Mesendoderm (in vitro differentiated cells): ENCODE measurements around the gene PNLIPRP1.

Source experiments
- DNase-seq: peaks from one replicate; pipeline ENCODE4 v3.0.0; 2013
- H2AK5ac ChIP-seq: 2 replicates; pipeline ENCODE4 v1.6.1; 2013; ENCODE audit warnings: low read length, inconsistent platforms
- H2BK120ac ChIP-seq: 2 replicates; pipeline ENCODE4 v1.6.1; 2013; ENCODE audit warnings: low read depth, mild to moderate bottlenecking, low read length, moderate library complexity, mixed read lengths
- H2BK15ac ChIP-seq: replicated peaks from 2 replicates; pipeline ENCODE4 v1.6.1; 2013; ENCODE audit warnings: low read depth, mild to moderate bottlenecking, moderate library complexity
- H2BK5ac ChIP-seq: 2 replicates; pipeline ENCODE4 v1.6.1; 2013; ENCODE audit warnings: low read length, inconsistent platforms
- H3K18ac ChIP-seq: 2 replicates; pipeline ENCODE4 v1.6.1; 2013; ENCODE audit warnings: mild to moderate bottlenecking, low read length, mixed read lengths
- H3K23ac ChIP-seq: one replicate; pipeline ENCODE4 v1.6.1; 2013; ENCODE audit warnings: low read length
- H3K27ac ChIP-seq: 2 replicates; pipeline ENCODE4 v1.5.1; 2013; ENCODE audit warnings: low read depth, mild to moderate bottlenecking, inconsistent platforms, low read length, moderate library complexity
- H3K27me3 ChIP-seq: 2 replicates; pipeline ENCODE4 v1.6.1; 2013; ENCODE audit warnings: low read length, control low read depth, mild to moderate bottlenecking, inconsistent platforms; ENCODE audit not compliant: insufficient read depth, poor library complexity
- H3K36me3 ChIP-seq: 2 replicates; pipeline ENCODE4 v1.6.1; 2013; ENCODE audit warnings: low read length, inconsistent platforms; ENCODE audit not compliant: control insufficient read depth, insufficient read depth
- H3K4ac ChIP-seq: one replicate; pipeline ENCODE4 v1.6.1; 2013; ENCODE audit warnings: low read depth, mild to moderate bottlenecking, low read length, moderate library complexity
- H3K4me1 ChIP-seq: 2 replicates; pipeline ENCODE4 v1.6.1; 2013; ENCODE audit warnings: low read depth, low read length, inconsistent platforms; ENCODE audit not compliant: control insufficient read depth
- H3K4me2 ChIP-seq: 2 replicates; pipeline ENCODE4 v1.6.1; 2013; ENCODE audit warnings: low read length
- H3K4me3 ChIP-seq: 2 replicates; pipeline ENCODE4 v1.5.1; 2013; ENCODE audit warnings: mild to moderate bottlenecking, low read length
- H3K56ac ChIP-seq: one replicate; pipeline ENCODE4 v1.6.1; 2013; ENCODE audit warnings: low read length
- H3K79me1 ChIP-seq: 2 replicates; pipeline ENCODE4 v1.6.1; 2013; ENCODE audit warnings: low read length, inconsistent platforms
- H3K79me2 ChIP-seq: 2 replicates; pipeline ENCODE4 v1.6.1; 2013; ENCODE audit warnings: mild to moderate bottlenecking, low read length; ENCODE audit not compliant: control insufficient read depth, insufficient read depth
- H3K9ac ChIP-seq: 2 replicates; pipeline ENCODE4 v1.6.1; 2013; ENCODE audit warnings: low read length, inconsistent platforms
- H4K5ac ChIP-seq: one replicate; pipeline ENCODE4 v1.6.1; 2013; ENCODE audit warnings: low read length
- H4K8ac ChIP-seq: one replicate; pipeline ENCODE4 v1.6.1; 2013; ENCODE audit warnings: low read depth, mild to moderate bottlenecking, control low read depth, low read length, moderate library complexity
- WGBS: extraction: QIAGEN DNeasy Blood & Tissue Kit; methylation state at CpG from one replicate; pipeline ENCODE4 v1.1.7; 2013; ENCODE audit warnings: low lambda C conversion rate, missing lambda C conversion rate; ENCODE audit not compliant: insufficient coverage; ENCODE audit errors: extremely low coverage; 5-methylcytosine and 5-hydroxymethylcytosine counted together

PNLIPRP1 gene

GRCh38 chr10:116594525-116595035 is 3.8 kb downstream of the PNLIPRP1 start:
- no peaks in the 10 kb centered on the region for H3K79me1 ChIP-seq
- no peak overlapping the region for H2BK5ac ChIP-seq
- H3K9ac ChIP-seq, result no peak overlapping the region
- DNase-seq, result no peak
- no peak overlapping the region for H3K4me2 ChIP-seq
- no peak overlapping the region for H3K18ac ChIP-seq
- H3K36me3 ChIP-seq, result no peaks in the 10 kb centered on the region
- no peak overlapping the region for H4K5ac ChIP-seq
- no peaks in the 10 kb centered on the region for H3K27me3 ChIP-seq
- H2BK120ac ChIP-seq, result no peak overlapping the region
- no peak overlapping the region for H3K56ac ChIP-seq
- no peak overlapping the region for H2AK5ac ChIP-seq
- no peak overlapping the region for H4K8ac ChIP-seq
- no peak overlapping the region for H3K4ac ChIP-seq
- no peaks in the 10 kb centered on the region for H3K79me2 ChIP-seq
- H3K4me3 ChIP-seq, result no peak overlapping the region
- no peak overlapping the region for H2BK15ac ChIP-seq
- no peaks in the 10 kb centered on the region for H3K4me1 ChIP-seq
- WGBS, result no CpG with 5 or more reads among the region's 7 CpGs
- no peak overlapping the region for H3K23ac ChIP-seq
- H3K27ac ChIP-seq, result no peak overlapping the region

- Histone ChIP-seq H3K27ac (no peak overlapping the region), H3K23ac (no peak overlapping the region), H3K9ac (no peak overlapping the region), H3K18ac (no peak overlapping the region), H3K79me2 (no peaks in the 10 kb centered on the region), H4K5ac (no peak overlapping the region), H3K27me3 (no peaks in the 10 kb centered on the region), H3K36me3 (no peaks in the 10 kb centered on the region), H2BK120ac (no peak overlapping the region), H4K8ac (no peak overlapping the region), H3K56ac (no peak overlapping the region), H3K4ac (no peak overlapping the region), H3K4me2 (no peak overlapping the region), H2AK5ac (no peak overlapping the region), H3K79me1 (no peaks in the 10 kb centered on the region), H3K4me3 (no peak overlapping the region), H3K4me1 (no peaks in the 10 kb centered on the region), H2BK15ac (no peak overlapping the region), H2BK5ac (no peak overlapping the region)
- WGBS, result no CpG with 5 or more reads among the region's 2 CpGs
- no peak for DNase-seq
These were observed 5.3 kb downstream of the PNLIPRP1 start for GRCh38 chr10:116596062-116596461.

GRCh38 chr10:116597543-116597942 is 6.8 kb downstream of the PNLIPRP1 start:
- H3K23ac ChIP-seq, result no peak overlapping the region
- H3K27me3 ChIP-seq, result no peaks in the 10 kb centered on the region
- no CpG with 5 or more reads among the region's 5 CpGs for WGBS

GRCh38 chr10:116598329-116598728 is 7.6 kb downstream of the PNLIPRP1 start:
- no peak for DNase-seq
- no peaks in the 10 kb centered on the region for H3K4me1 ChIP-seq
- H2BK120ac ChIP-seq, result no peak overlapping the region
- no peak overlapping the region for H3K4me2 ChIP-seq
- no peak overlapping the region for H3K27ac ChIP-seq
- H4K8ac ChIP-seq, result no peak overlapping the region
- H3K79me1 ChIP-seq, result no peaks in the 10 kb centered on the region
- H3K4ac ChIP-seq, result no peak overlapping the region
- no peak overlapping the region for H2AK5ac ChIP-seq
- no peaks in the 10 kb centered on the region for H3K36me3 ChIP-seq
- no peak overlapping the region for H4K5ac ChIP-seq
- no peak overlapping the region for H2BK15ac ChIP-seq
- H3K56ac ChIP-seq, result no peak overlapping the region
- no peak overlapping the region for H3K4me3 ChIP-seq
- no peak overlapping the region for H3K9ac ChIP-seq
- no peak overlapping the region for H2BK5ac ChIP-seq
- H3K23ac ChIP-seq, result no peak overlapping the region
- no peaks in the 10 kb centered on the region for H3K27me3 ChIP-seq
- H3K18ac ChIP-seq, result no peak overlapping the region
- H3K79me2 ChIP-seq, result no peaks in the 10 kb centered on the region

More at GRCh38 chr10:116597543-116597942, 6.8 kb downstream of the PNLIPRP1 start:
- Histone ChIP-seq H3K4me3 (no peak overlapping the region), H3K79me1 (no peaks in the 10 kb centered on the region), H3K56ac (no peak overlapping the region), H4K5ac (no peak overlapping the region), H3K4me2 (no peak overlapping the region), H2BK120ac (no peak overlapping the region), H3K4me1 (no peaks in the 10 kb centered on the region), H2BK5ac (no peak overlapping the region), H2AK5ac (no peak overlapping the region), H4K8ac (no peak overlapping the region), H3K18ac (no peak overlapping the region), H3K27ac (no peak overlapping the region), H2BK15ac (no peak overlapping the region), H3K79me2 (no peaks in the 10 kb centered on the region), H3K36me3 (no peaks in the 10 kb centered on the region), H3K9ac (no peak overlapping the region), H3K4ac (no peak overlapping the region)
- no peak for DNase-seq

GRCh38 chr10:116599991-116600390 is 9.2 kb downstream of the PNLIPRP1 start:
- no peaks in the 10 kb centered on the region for H3K36me3 ChIP-seq
- no peak overlapping the region for H3K27ac ChIP-seq
- H3K79me2 ChIP-seq, result no peaks in the 10 kb centered on the region
- H3K4ac ChIP-seq, result no peak overlapping the region
- no peak overlapping the region for H3K4me2 ChIP-seq
- H3K79me1 ChIP-seq, result no peaks in the 10 kb centered on the region
- H3K27me3 ChIP-seq, result no peaks in the 10 kb centered on the region
- H2BK120ac ChIP-seq, result no peak overlapping the region
- WGBS, result no CpG with 5 or more reads among the region's 5 CpGs
- H3K9ac ChIP-seq, result no peak overlapping the region
- no peak overlapping the region for H3K18ac ChIP-seq
- no peak overlapping the region for H3K4me3 ChIP-seq
- no peak overlapping the region for H2BK15ac ChIP-seq
- H2AK5ac ChIP-seq, result no peak overlapping the region
- H3K56ac ChIP-seq, result no peak overlapping the region
- no peak overlapping the region for H4K5ac ChIP-seq
- no peak overlapping the region for H3K23ac ChIP-seq
- H4K8ac ChIP-seq, result no peak overlapping the region
- DNase-seq, result no peak
- no peak overlapping the region for H2BK5ac ChIP-seq
- no peaks in the 10 kb centered on the region for H3K4me1 ChIP-seq

GRCh38 chr10:116602648-116603400 is 12.1 kb downstream of the PNLIPRP1 start:
- no peaks in the 10 kb centered on the region for H3K27me3 ChIP-seq

More at GRCh38 chr10:116602648-116603400, 12.1 kb downstream of the PNLIPRP1 start:
- Histone ChIP-seq H2AK5ac (no peak overlapping the region), H3K4me1 (no peaks in the 10 kb centered on the region), H2BK5ac (no peak overlapping the region), H4K8ac (no peak overlapping the region), H3K79me1 (no peaks in the 10 kb centered on the region), H3K36me3 (no peaks in the 10 kb centered on the region), H3K27ac (no peak overlapping the region), H3K4ac (no peak overlapping the region), H3K23ac (no peak overlapping the region), H3K4me2 (no peak overlapping the region), H3K79me2 (no peaks in the 10 kb centered on the region), H3K18ac (no peak overlapping the region), H3K4me3 (no peak overlapping the region), H4K5ac (no peak overlapping the region), H2BK15ac (no peak overlapping the region), H3K56ac (no peak overlapping the region), H3K9ac (no peak overlapping the region), H2BK120ac (no peak overlapping the region)
- DNase-seq, result no peak
- WGBS, result no CpG with 5 or more reads among the region's 10 CpGs
